ENCODE results near the gene PUS1. TPM values are rescaled to one million over a fixed set of nuclear protein-coding genes. Genes with fewer than 3 reads are reported as not detected.

PUS1 gene
- total RNA-seq, 2 experiments from 2014 or later, result 116 to 118 TPM

GRCh38 chr12:131897276-131897675 lies 31.8 kb upstream of the PUS1 start:
- H3K4me1 Mint-ChIP-seq, result peaks cover 12% of the 10 kb centered on the region
- no peaks in the 10 kb centered on the region for H3K36me3 Mint-ChIP-seq
- H3K9me3 Mint-ChIP-seq, result no peaks in the 10 kb centered on the region
- H3K27ac Mint-ChIP-seq, result no peak overlapping the region
- H3K27me3 Mint-ChIP-seq, result no peaks in the 10 kb centered on the region
- H3K4me3 Mint-ChIP-seq, result no peak overlapping the region
- no peak for DNase-seq

GRCh38 chr12:131897875-131898274 lies 31.2 kb upstream of the PUS1 start:
- H3K27ac Mint-ChIP-seq, result no peak overlapping the region
- H3K27me3 Mint-ChIP-seq, result no peaks in the 10 kb centered on the region
- H3K36me3 Mint-ChIP-seq, result no peaks in the 10 kb centered on the region
- no peak for DNase-seq
- peaks cover 12% of the 10 kb centered on the region for H3K4me1 Mint-ChIP-seq
- no peak overlapping the region for H3K4me3 Mint-ChIP-seq
- H3K9me3 Mint-ChIP-seq, result no peaks in the 10 kb centered on the region

- DNase-seq, result no peak
- H3K27ac Mint-ChIP-seq, result no peak overlapping the region
- no peaks in the 10 kb centered on the region for H3K9me3 Mint-ChIP-seq
- no peaks in the 10 kb centered on the region for H3K27me3 Mint-ChIP-seq
- H3K4me1 Mint-ChIP-seq, result peaks cover 13% of the 10 kb centered on the region
- no peak overlapping the region for H3K4me3 Mint-ChIP-seq
- no peaks in the 10 kb centered on the region for H3K36me3 Mint-ChIP-seq
Measured at GRCh38 chr12:131900397-131900796, 28.7 kb upstream of the PUS1 start.

- Mint-ChIP-seq H3K27ac (no peak overlapping the region), H3K4me1 (peaks cover 10% of the 10 kb centered on the region), H3K36me3 (no peaks in the 10 kb centered on the region), H3K4me3 (no peak overlapping the region), H3K27me3 (no peaks in the 10 kb centered on the region), H3K9me3 (no peaks in the 10 kb centered on the region)
- no peak for DNase-seq
Measured at GRCh38 chr12:131901431-131902331, 27.4 kb upstream of the PUS1 start.

- Mint-ChIP-seq H3K27ac (no peak overlapping the region), H3K27me3 (no peaks in the 10 kb centered on the region), H3K36me3 (no peaks in the 10 kb centered on the region), H3K4me1 (peaks cover 9% of the 10 kb centered on the region), H3K4me3 (no peak overlapping the region), H3K9me3 (no peaks in the 10 kb centered on the region)
- no peak for DNase-seq
Measured at GRCh38 chr12:131902332-131903241, 26.5 kb upstream of the PUS1 start.

- no peaks in the 10 kb centered on the region for H3K27me3 Mint-ChIP-seq
- H3K4me3 Mint-ChIP-seq, result no peak overlapping the region
- peaks cover 5% of the 10 kb centered on the region for H3K4me1 Mint-ChIP-seq
- no peak overlapping the region for H3K27ac Mint-ChIP-seq
- no peaks in the 10 kb centered on the region for H3K9me3 Mint-ChIP-seq
- no peaks in the 10 kb centered on the region for H3K36me3 Mint-ChIP-seq
- no peak for DNase-seq
Measured at GRCh38 chr12:131903270-131904255, 25.5 kb upstream of the PUS1 start.

GRCh38 chr12:131904346-131904745 lies 24.7 kb upstream of the PUS1 start:
- H3K27ac Mint-ChIP-seq, result no peak overlapping the region
- no peaks in the 10 kb centered on the region for H3K36me3 Mint-ChIP-seq
- H3K27me3 Mint-ChIP-seq, result no peaks in the 10 kb centered on the region
- H3K4me3 Mint-ChIP-seq, result no peak overlapping the region
- no peaks in the 10 kb centered on the region for H3K9me3 Mint-ChIP-seq
- DNase-seq, result no peak
- peaks cover 5% of the 10 kb centered on the region for H3K4me1 Mint-ChIP-seq

GRCh38 chr12:131905081-131905629 lies 23.9 kb upstream of the PUS1 start:
- Mint-ChIP-seq H3K36me3 (no peaks in the 10 kb centered on the region), H3K4me1 (peaks cover 5% of the 10 kb centered on the region), H3K27ac (no peak overlapping the region), H3K9me3 (no peaks in the 10 kb centered on the region), H3K27me3 (no peaks in the 10 kb centered on the region), H3K4me3 (no peak overlapping the region)
- no peak for DNase-seq

GRCh38 chr12:131905630-131906091 lies 23.4 kb upstream of the PUS1 start:
- Mint-ChIP-seq H3K4me1 (peaks cover 5% of the 10 kb centered on the region), H3K27me3 (no peaks in the 10 kb centered on the region), H3K27ac (no peak overlapping the region), H3K36me3 (no peaks in the 10 kb centered on the region), H3K9me3 (no peaks in the 10 kb centered on the region), H3K4me3 (no peak overlapping the region)
- no peak for DNase-seq

GRCh38 chr12:131907379-131908091 lies 21.5 kb upstream of the PUS1 start:
- H3K9me3 Mint-ChIP-seq, result no peaks in the 10 kb centered on the region
- no peak overlapping the region for H3K27ac Mint-ChIP-seq
- H3K4me1 Mint-ChIP-seq, result peaks cover 5% of the 10 kb centered on the region

GRCh38 chr12:131908092-131909080 lies 20.7 kb upstream of the PUS1 start:
- Mint-ChIP-seq H3K36me3 (no peaks in the 10 kb centered on the region), H3K4me1 (peaks cover 5% of the 10 kb centered on the region), H3K27me3 (no peaks in the 10 kb centered on the region)

More at GRCh38 chr12:131907379-131908091, 21.5 kb upstream of the PUS1 start:
- DNase-seq, result no peak
- no peaks in the 10 kb centered on the region for H3K27me3 Mint-ChIP-seq
- no peak overlapping the region for H3K4me3 Mint-ChIP-seq
- H3K36me3 Mint-ChIP-seq, result no peaks in the 10 kb centered on the region

GRCh38 chr12:131909081-131909751 lies 19.9 kb upstream of the PUS1 start:
- Mint-ChIP-seq H3K4me3 (no peak overlapping the region), H3K27me3 (no peaks in the 10 kb centered on the region), H3K9me3 (no peaks in the 10 kb centered on the region), H3K36me3 (no peaks in the 10 kb centered on the region), H3K4me1 (peaks cover 5% of the 10 kb centered on the region), H3K27ac (no peak overlapping the region)
- DNase-seq, result no peak

More at GRCh38 chr12:131908092-131909080, 20.7 kb upstream of the PUS1 start:
- no peaks in the 10 kb centered on the region for H3K9me3 Mint-ChIP-seq
- H3K27ac Mint-ChIP-seq, result no peak overlapping the region
- H3K4me3 Mint-ChIP-seq, result no peak overlapping the region
- DNase-seq, result no peak
